Measurements from ENCODE around the gene SLC13A2. TPM values are rescaled to one million over a fixed set of nuclear protein-coding genes. Genes with fewer than 3 reads are reported as not detected.

Gene SLC13A2
- total RNA-seq, 2 donors from 2014 or later, result not detected

DNA sequence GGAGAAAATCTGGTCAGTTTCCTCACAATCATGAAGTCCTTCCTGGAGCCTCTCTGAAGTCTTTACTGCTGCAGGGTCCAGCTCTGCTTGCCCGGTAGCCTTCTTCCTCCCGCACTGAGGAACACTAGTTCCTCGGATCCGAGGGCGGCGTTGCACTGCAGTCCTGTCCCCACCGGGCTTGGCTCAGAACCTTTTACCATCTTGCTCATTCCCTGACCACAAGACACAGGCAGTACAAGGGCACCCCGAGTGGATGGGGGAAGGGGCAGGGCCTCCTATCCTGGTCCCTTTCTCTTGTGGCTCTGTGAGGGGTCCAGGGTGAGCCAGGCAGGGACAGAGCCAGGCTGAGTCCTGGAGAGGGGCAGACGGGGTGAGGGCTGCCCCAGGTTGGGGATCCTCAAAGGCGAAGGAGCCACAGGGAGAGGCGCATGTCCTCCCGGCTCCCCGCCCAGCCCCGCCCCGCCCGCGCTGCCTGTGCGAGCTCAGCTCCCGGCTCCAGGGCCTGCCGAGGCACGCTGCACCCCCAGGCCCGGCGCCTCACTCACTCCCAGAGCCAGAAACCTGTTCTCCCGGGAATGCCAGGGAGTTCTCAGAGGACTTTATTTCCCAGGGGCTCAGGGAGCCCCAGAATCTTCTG, 34.2 kb downstream of the SLC13A2 start:
- Histone ChIP-seq H3K9ac (ENCODE audit: extremely low read depth, low read length, poor library complexity, severe bottlenecking) (no peak overlapping the region), H3K27me3 (ENCODE audit: control insufficient read depth, insufficient read depth, low read length, poor library complexity, severe bottlenecking) (peaks cover 14% of the 10 kb centered on the region), H3K9me3 (ENCODE audit: control insufficient read depth, low read length) (no peaks in the 10 kb centered on the region), H3K4me1 (ENCODE audit: control insufficient read depth, insufficient read depth, low read length) (no peaks in the 10 kb centered on the region), H3K36me3 (ENCODE audit: control insufficient read depth, insufficient read depth, low read length) (no peaks in the 10 kb centered on the region), H3K27ac (ENCODE audit: low read depth, low read length) (no peak overlapping the region), H3K4me3 (ENCODE audit: low read length) (no peak overlapping the region)
- H3K4me1 Mint-ChIP-seq, result no peaks in the 10 kb centered on the region
- DNase-seq, result no peak
- TF ChIP-seq, protein P1, sequence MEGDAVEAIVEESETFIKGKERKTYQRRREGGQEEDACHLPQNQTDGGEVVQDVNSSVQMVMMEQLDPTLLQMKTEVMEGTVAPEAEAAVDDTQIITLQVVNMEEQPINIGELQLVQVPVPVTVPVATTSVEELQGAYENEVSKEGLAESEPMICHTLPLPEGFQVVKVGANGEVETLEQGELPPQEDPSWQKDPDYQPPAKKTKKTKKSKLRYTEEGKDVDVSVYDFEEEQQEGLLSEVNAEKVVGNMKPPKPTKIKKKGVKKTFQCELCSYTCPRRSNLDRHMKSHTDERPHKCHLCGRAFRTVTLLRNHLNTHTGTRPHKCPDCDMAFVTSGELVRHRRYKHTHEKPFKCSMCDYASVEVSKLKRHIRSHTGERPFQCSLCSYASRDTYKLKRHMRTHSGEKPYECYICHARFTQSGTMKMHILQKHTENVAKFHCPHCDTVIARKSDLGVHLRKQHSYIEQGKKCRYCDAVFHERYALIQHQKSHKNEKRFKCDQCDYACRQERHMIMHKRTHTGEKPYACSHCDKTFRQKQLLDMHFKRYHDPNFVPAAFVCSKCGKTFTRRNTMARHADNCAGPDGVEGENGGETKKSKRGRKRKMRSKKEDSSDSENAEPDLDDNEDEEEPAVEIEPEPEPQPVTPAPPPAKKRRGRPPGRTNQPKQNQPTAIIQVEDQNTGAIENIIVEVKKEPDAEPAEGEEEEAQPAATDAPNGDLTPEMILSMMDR (conservative IDR thresholded peaks at IDR 0.05), result no peak
- H3K9me3 Mint-ChIP-seq, result no peaks in the 10 kb centered on the region
- H3K4me3 Mint-ChIP-seq, result no peak overlapping the region
- 84 to 94% methylated on average over 7 to 24 of the region's 24 CpGs for WGBS, 2 experiments (ENCODE audit: insufficient coverage in 1 of 2, insufficient read length in 1 of 2)
- H3K27me3 Mint-ChIP-seq (ENCODE audit: insufficient read depth), result peaks cover 13% of the 10 kb centered on the region
- no peaks in the 10 kb centered on the region for H3K36me3 Mint-ChIP-seq (ENCODE audit: low read depth)
- H3K27ac Mint-ChIP-seq, result no peak overlapping the region

- H3K27ac ChIP-seq (ENCODE audit: low read depth, low read length), result no peak overlapping the region
- H3K36me3 ChIP-seq (ENCODE audit: control insufficient read depth, insufficient read depth, low read length), result no peaks in the 10 kb centered on the region
- H3K9me3 Mint-ChIP-seq, result no peaks in the 10 kb centered on the region
- H3K27ac Mint-ChIP-seq, result no peak overlapping the region
- H3K4me1 ChIP-seq (ENCODE audit: control insufficient read depth, insufficient read depth, low read length), result no peaks in the 10 kb centered on the region
- no peaks in the 10 kb centered on the region for H3K4me1 Mint-ChIP-seq
- 86 to 90% methylated on average over 9 to 11 of the region's 11 CpGs for WGBS, 2 experiments (ENCODE audit: insufficient coverage in 1 of 2, insufficient read length in 1 of 2)
- no peak overlapping the region for H3K4me3 Mint-ChIP-seq
- H3K4me3 ChIP-seq (ENCODE audit: low read length), result no peak overlapping the region
- no peaks in the 10 kb centered on the region for H3K36me3 Mint-ChIP-seq (ENCODE audit: low read depth)
- H3K27me3 Mint-ChIP-seq (ENCODE audit: insufficient read depth), result peaks cover 13% of the 10 kb centered on the region
- TF ChIP-seq, protein P1 (conservative IDR thresholded peaks at IDR 0.05), result no peak
- no peak for DNase-seq
- peaks cover 14% of the 10 kb centered on the region for H3K27me3 ChIP-seq (ENCODE audit: control insufficient read depth, insufficient read depth, low read length, poor library complexity, severe bottlenecking)
- no peaks in the 10 kb centered on the region for H3K9me3 ChIP-seq (ENCODE audit: control insufficient read depth, low read length)
- H3K9ac ChIP-seq (ENCODE audit: extremely low read depth, low read length, poor library complexity, severe bottlenecking), result no peak overlapping the region
Measured at GRCh38 chr17:28508211-28508724, 34.8 kb downstream of the SLC13A2 start.

- Histone ChIP-seq H3K36me3 (ENCODE audit: control insufficient read depth, insufficient read depth, low read length) (no peaks in the 10 kb centered on the region), H3K9me3 (ENCODE audit: control insufficient read depth, low read length) (no peaks in the 10 kb centered on the region), H3K4me1 (ENCODE audit: control insufficient read depth, insufficient read depth, low read length) (no peaks in the 10 kb centered on the region), H3K4me3 (ENCODE audit: low read length) (no peak overlapping the region), H3K27me3 (ENCODE audit: control insufficient read depth, insufficient read depth, low read length, poor library complexity, severe bottlenecking) (peaks cover 11% of the 10 kb centered on the region), H3K27ac (ENCODE audit: low read depth, low read length) (no peak overlapping the region), H3K9ac (ENCODE audit: extremely low read depth, low read length, poor library complexity, severe bottlenecking) (no peak overlapping the region)
- Mint-ChIP-seq H3K4me1 (no peaks in the 10 kb centered on the region), H3K36me3 (ENCODE audit: low read depth) (no peaks in the 10 kb centered on the region), H3K4me3 (no peak overlapping the region), H3K27ac (no peak overlapping the region), H3K9me3 (no peaks in the 10 kb centered on the region), H3K27me3 (ENCODE audit: insufficient read depth) (peaks cover 18% of the 10 kb centered on the region)
- no peak for DNase-seq
- TF ChIP-seq, protein P1 (conservative IDR thresholded peaks at IDR 0.05), result no peak
- WGBS, 2 experiments (ENCODE audit: insufficient coverage in 1 of 2, insufficient read length in 1 of 2), result 77 to 88% methylated on average over 7 of the region's 7 CpGs
Measured at GRCh38 chr17:28509789-28510188, 36.3 kb downstream of the SLC13A2 start.

Measured in endodermal cell (in vitro differentiated cells).